Tibial artery (tissue), 4 donors: ENCODE measurements around the gene CCDC80.

Source experiments
- DNase-seq, 2 donors: peaks; one replicate each; pipeline ENCODE4 v3.0.0-alpha.2; 2019
- H3K27ac ChIP-seq, 2 donors: fragments of 200-600 bp; sonication (generic) in 1 of 2; 1 replicate in 1 of 2; 2 replicates in 1 of 2; pipeline ENCODE4 v1.5.1; 2018 to 2019; ENCODE audit warnings: mild to moderate bottlenecking in 1 of 2
- H3K27me3 ChIP-seq, 2 donors: fragments of 200-600 bp; sonication (generic) in 1 of 2; one replicate each; pipeline versions ENCODE4 v1.5.1 to v1.6.0; 2016 to 2019
- H3K36me3 ChIP-seq, 3 donors: fragments of 200-600 bp; sonication (generic) in 2 of 3; one replicate each; pipeline ENCODE4 v1.5.1; 2016 to 2019; ENCODE audit warnings: mild to moderate bottlenecking in 2 of 3
- H3K4me1 ChIP-seq, 4 donors: fragments of 200-600 bp; sonication (generic) in 2 of 4; 1 replicate in 3 of 4; 2 replicates in 1 of 4; pipeline ENCODE4 v1.5.1; 2016 to 2019
- H3K4me3 ChIP-seq, 2 donors: fragments of 200-600 bp; sonication (generic) in 1 of 2; 1 replicate in 1 of 2; 2 replicates in 1 of 2; pipeline ENCODE4 v1.5.1; 2018 to 2019; ENCODE audit warnings: mild to moderate bottlenecking in 2 of 2
- H3K9me3 ChIP-seq, 3 donors: fragments of 200-600 bp; sonication (generic) in 1 of 3; one replicate each; pipeline ENCODE4 v1.5.1; 2016 to 2019
- CTCF ChIP-seq, 2 experiments: fragments of 200-600 bp in 1 of 2; fragments of 450-650 bp in 1 of 2; IDR thresholded peaks; one replicate each; pipeline ENCODE4 v1.5.1; 2017 to 2019; ENCODE audit warnings: antibody characterized with exemption in 2 of 2, mild to moderate bottlenecking in 1 of 2, moderate library complexity in 1 of 2
- intact Hi-C: fragments of 100-400 bp; cut with DNase I; formaldehyde crosslinking; loops from one replicate; pipeline ENCODE4 v1.15.0; 2023; ENCODE audit warnings: low total_unique reads

CCDC80 gene

GRCh38 chr3:112555535-112556170 is 85.3 kb downstream of the CCDC80 start:
- H3K36me3 ChIP-seq, result peaks cover 0 to 6% (median 4%) of the 10 kb centered on the region in 3 donors
- H3K4me1 ChIP-seq, result peaks cover 0 to 40% (median 12%) of the 10 kb centered on the region in 4 donors
- TF ChIP-seq CTCF (IDR thresholded peaks at IDR 0.05), result no peak
- no peak for DNase-seq
- no peaks in the 10 kb centered on the region for H3K9me3 ChIP-seq
- H3K4me3 ChIP-seq, result no peak overlapping the region
- no peaks in the 10 kb centered on the region for H3K27me3 ChIP-seq
- no peak overlapping the region for H3K27ac ChIP-seq
- intact Hi-C loops, result no loop called here

GRCh38 chr3:112550859-112551258 is 90.1 kb downstream of the CCDC80 start:
- intact Hi-C loops, result no loop called here
- peaks cover 0 to 7% (median 3%) of the 10 kb centered on the region in 4 donors for H3K4me1 ChIP-seq
- TF ChIP-seq CTCF (IDR thresholded peaks at IDR 0.05), result no peak
- H3K27ac ChIP-seq, result no peak overlapping the region
- H3K27me3 ChIP-seq, result no peaks in the 10 kb centered on the region
- DNase-seq, result no peak
- no peak overlapping the region for H3K4me3 ChIP-seq
- H3K36me3 ChIP-seq, result peaks cover 13 to 30% (median 29%) of the 10 kb centered on the region in 3 donors
- H3K9me3 ChIP-seq, result no peaks in the 10 kb centered on the region
